HT1080 (cell line): ENCODE results near the gene MAGEB16. TPM values are rescaled to one million over a fixed set of nuclear protein-coding genes. Genes with fewer than 3 reads are reported as not detected.

ENCODE experiments used
- DNase-seq: peaks from one replicate; pipeline ENCODE4 v3.0.0-alpha.2; 2015; ENCODE audit warnings: low read depth
- polyA plus RNA-seq, 2 experiments: library from polyadenylated mRNA; depleted of rRNA; stranded (reverse); fragments of >200 nt; gene quantifications; 2 replicates each; pipeline ENCODE4 v1.2.3, GENCODE V29; 2015
- total RNA-seq: library from RNA; depleted of rRNA; stranded (reverse); fragments of >200 nt; shearing (Covaris generic); gene quantifications from 2 replicates; pipeline ENCODE4 v1.2.3, GENCODE V29; 2014; rRNA removed

MAGEB16 gene
- total RNA-seq, result not detected in 2 replicates
- polyA plus RNA-seq (2015; cell fraction: cytosol; rRNA removed), result not detected in 2 replicates
- not detected in 2 replicates for polyA plus RNA-seq (2015; cell fraction: nucleus; rRNA removed)

DNA sequence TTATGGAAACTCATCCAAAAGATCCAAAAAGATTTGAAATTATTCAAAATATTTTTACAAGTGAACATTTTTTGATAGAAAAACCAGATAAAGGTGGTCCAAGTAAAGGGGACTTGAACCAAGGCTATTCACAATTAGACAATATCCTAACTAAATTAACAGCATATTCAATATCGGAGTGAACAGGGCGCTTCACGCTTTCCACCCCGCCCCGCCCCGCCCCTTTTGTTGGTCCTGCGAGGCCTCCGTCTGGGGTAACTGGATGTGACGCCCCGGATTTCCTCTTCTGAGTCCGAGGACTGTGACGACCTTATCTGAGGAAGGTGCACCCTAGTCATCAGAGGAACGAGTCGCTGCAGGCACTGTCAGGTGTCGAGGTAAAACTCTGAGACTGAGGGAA, at the start of gene MAGEB16:
MAGEB16 (plus strand) TSS at position 301 of the 400 bp plus-strand sequence. CDS start 3,855 bp downstream, outside the sequence.
- no peak for DNase-seq

DNA sequence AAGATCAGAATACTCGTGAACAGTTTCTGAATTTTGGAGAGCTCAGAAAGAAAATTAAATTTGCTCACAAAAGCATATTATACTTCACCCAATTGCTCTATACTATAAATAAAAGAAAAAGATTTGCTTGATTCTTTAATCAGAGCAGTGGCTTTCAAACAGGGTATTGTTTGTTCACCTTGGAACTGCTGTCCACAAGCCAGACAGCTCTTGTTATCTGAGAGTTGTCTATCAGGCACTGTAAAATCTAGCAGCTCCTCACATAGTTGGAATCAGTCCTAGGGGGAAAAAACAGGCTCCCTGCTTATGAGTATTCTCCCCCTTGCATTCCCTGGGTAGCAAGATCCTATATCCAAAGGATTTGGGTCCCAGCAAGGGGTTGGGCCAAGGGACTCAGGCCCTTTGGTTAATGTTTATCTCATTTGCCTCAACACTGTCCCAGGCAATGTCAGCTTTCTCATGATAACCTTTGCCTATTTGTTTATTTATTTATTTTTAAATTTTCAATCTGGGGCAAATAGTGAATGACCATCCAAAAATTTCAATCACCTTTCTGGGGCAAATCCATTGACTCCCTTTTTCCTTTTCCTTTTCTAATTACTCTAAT, 24.1 kb upstream of the MAGEB16 start:
- no peak for DNase-seq

DNA sequence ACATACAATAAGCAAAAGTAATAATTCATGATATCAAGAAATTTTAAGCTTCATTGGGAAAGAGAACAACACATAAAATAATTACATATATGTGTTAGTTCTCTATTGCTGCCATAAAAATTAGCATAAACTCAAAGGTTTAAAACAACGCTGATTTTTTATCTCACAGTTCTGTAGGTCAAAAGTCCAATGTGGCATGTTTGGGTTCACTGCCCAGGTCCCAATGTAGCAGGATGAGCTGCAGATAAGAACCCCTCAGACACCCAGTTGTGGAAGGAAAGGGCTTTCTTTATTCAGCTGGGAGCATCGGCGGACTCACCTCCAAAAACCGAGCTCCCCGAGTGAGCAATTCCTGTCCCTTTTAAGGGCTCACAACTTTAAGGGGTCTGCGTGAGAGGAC, 13.1 kb upstream of the MAGEB16 start:
- DNase-seq, result no peak

DNA sequence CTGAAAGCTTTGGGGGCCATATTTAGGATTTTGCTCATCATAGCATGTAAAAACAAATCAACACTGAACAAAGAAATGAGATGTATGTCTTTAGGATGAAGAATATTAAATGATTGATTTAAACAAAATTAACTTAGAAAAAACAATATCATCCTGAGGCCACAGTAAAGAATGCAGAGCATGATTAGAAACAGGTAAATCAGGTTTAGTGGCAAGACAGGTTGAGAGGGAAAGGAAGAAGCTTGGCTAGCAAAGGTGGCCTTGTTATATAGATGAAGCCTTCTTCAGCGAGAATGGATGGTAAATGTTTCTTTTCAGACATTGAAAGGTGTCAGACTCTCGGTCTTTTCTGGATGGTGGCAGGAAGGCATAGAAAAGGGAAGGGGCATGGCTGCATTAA, 11.9 kb upstream of the MAGEB16 start:
- no peak for DNase-seq

GRCh38 chrX:35787867-35788266, 10.3 kb upstream of the MAGEB16 start:
- DNase-seq, result no peak

DNA sequence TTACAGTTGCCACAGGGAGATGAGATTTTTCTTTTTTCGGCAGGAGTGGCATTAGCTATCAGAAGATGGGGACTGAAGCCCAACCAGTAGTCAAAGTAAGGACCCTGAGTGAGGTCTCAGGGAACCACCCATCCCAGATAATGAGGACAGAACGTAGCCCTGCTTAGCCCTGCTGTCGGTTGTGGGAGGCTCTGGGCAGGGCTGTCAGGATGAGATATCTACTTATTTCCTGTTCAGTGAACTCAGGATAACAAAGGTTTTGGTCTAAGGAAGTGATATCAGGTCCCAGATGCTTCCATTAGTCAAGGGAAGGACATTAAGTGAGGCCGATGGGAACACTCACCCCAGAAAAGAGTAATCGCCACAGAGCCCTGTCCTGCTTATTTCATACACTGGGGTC, 2.3 kb downstream of the MAGEB16 start:
- no peak for DNase-seq

- no peak for DNase-seq
Observed at GRCh38 chrX:35809781-35810180, 11.6 kb downstream of the MAGEB16 start.

DNA sequence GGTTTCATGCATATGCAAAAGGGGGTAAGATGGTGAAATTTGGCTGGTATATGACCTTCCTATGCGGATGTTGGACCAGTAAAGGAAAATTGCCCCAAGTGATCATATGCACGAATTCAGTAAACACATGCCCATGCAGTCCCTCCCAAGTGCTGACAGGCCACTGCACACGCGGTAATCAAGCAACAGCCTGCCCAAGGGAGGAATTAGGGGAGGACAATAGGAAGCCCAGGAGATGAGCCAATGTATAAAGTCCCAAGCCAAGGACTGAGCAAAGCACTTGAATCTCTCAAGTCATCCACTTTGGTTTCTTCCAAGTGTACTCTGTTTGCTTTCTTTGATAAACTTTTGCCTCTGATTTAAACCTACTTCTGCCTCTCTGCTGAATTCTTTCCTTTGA, 21.1 kb downstream of the MAGEB16 start:
- no peak for DNase-seq

GRCh38 chrX:35826503-35826902, 28.4 kb downstream of the MAGEB16 start:
- peak; percentile 23 for DNase-seq

GRCh38 chrX:35829501-35829900, 31.4 kb downstream of the MAGEB16 start:
- DNase-seq, result no peak

DNA sequence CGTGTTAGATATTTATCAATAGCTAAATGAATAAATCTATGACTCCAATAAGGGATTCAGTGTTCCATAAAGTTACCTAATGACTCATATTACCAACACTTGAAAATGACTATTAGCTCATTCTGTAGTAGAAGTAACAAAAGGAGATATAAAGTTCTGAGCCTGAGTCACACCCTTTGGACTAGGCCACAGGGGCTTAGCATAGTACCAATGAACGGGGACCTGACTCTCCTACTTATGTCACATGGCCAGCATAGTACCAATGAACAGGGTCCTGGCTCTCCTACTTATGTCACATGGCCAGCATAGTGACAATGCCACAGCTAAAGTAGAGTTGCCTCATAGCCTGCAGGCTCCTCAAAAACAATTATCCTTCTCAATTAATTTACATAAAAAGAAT, 43.7 kb downstream of the MAGEB16 start:
- DNase-seq, result peak; percentile 47

DNA sequence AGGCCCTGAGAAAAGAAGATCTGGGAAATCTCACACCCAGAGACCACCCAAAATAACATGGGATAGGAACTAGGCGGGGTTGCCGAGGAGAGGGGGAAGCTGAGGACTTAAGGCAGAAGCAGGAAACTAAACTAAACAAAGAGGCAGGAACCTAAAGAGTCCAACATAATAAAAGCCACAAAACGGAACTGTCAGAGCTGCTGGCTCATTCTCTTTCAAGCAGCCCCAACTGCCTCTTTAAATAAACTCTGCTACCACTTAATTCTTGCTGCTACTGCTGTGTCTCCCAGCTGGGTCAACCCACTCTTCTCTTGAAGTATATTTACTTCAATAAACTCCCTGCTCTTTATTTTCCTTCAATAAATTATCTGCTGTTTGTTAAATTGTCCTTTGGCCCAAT, 44.5 kb downstream of the MAGEB16 start:
- DNase-seq, result peak; percentile 2

GRCh38 chrX:35847736-35848135, 49.6 kb downstream of the MAGEB16 start:
- DNase-seq, result no peak

Other genes with a start within 250 kb of the MAGEB16 start
- gene CFAP47, start 121.4 kb downstream of the MAGEB16 start, total RNA-seq, result under 0.01 and 0.10 TPM in 2 replicates